Lower lobe of right lung (tissue), 2 donors: ENCODE data around the gene VAMP1. TPM values are rescaled to one million over a fixed set of nuclear protein-coding genes. Genes with fewer than 3 reads are reported as not detected.
A peak's percentile ranks its signal among the peaks of the same experiment; 100 is the strongest.
"Not testable (repeated sequence)": the region's sequence is repeated elsewhere in the genome, so short reads cannot be mapped to it uniquely, and the experiment has no call there.

ENCODE experiments used
- ATAC-seq, 2 donors: fragments of 200-7000 bp; cut with Tn5 transposase; one replicate each; pipeline ENCODE4 v1.9.1; 2020 to 2022; ENCODE audit warnings: mild to moderate bottlenecking in 2 of 2, moderate library complexity in 2 of 2
- DNase-seq: peaks from one replicate; pipeline ENCODE4 v3.0.0-alpha.2; 2020
- H3K27ac ChIP-seq: fragments of 200-600 bp; one replicate; pipeline ENCODE4 v1.8.0; 2022
- H3K27me3 ChIP-seq: fragments of 200-600 bp; one replicate; pipeline ENCODE4 v1.8.0; 2022; ENCODE audit warnings: low read depth
- H3K36me3 ChIP-seq: fragments of 200-600 bp; one replicate; pipeline ENCODE4 v1.8.0; 2022; ENCODE audit warnings: mild to moderate bottlenecking
- H3K4me1 ChIP-seq: fragments of 200-600 bp; one replicate; pipeline ENCODE4 v1.8.0; 2022
- H3K4me3 ChIP-seq: fragments of 200-600 bp; one replicate; pipeline ENCODE4 v1.8.0; 2022; ENCODE audit warnings: mild to moderate bottlenecking
- H3K9me3 ChIP-seq: fragments of 200-600 bp; one replicate; pipeline ENCODE4 v1.8.0; 2022
- CTCF ChIP-seq: fragments of 200-600 bp; IDR thresholded peaks from one replicate; pipeline ENCODE4 v1.8.0; 2022; ENCODE audit warnings: antibody characterized with exemption, mild to moderate bottlenecking
- intact Hi-C: fragments of 100-400 bp; cut with DNase I; formaldehyde crosslinking; loops from one replicate; pipeline ENCODE4 v1.11.0; 2022
- long read RNA-seq: library from polyadenylated mRNA; unstranded; transcript quantifications from one replicate; pipeline ENCODE4 v2.0.0, GENCODE V29; 2021
- total RNA-seq: library from RNA; stranded (reverse); fragmentation: NEBNext Ultra II Directional; extraction: Animal tissue kit (Norgen Biotek cat#: 25700); gene quantifications from one replicate; pipeline ENCODE4 v1.2.1, GENCODE V29; 2021
- donor health status: DM: no; HTN: yes; CAD: no; lungs with severe emphysema.

Gene VAMP1, protein sequence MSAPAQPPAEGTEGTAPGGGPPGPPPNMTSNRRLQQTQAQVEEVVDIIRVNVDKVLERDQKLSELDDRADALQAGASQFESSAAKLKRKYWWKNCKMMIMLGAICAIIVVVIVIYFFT
- 6.8 TPM for total RNA-seq
- long read RNA-seq, partial matches to known transcripts: 0 of 7 reads
- long read RNA-seq, other reads (novel, unspliced or antisense): 4 of 7 reads

GRCh38 chr12:6470375-6471163, at the start of gene VAMP1:
VAMP1 (minus strand) TSS chr12:6470677; CDS start chr12:6470531, 146 bp downstream.
- ATAC-seq (peak; percentile 98 to 99), DNase-seq (peak; percentile 99)
- no peaks in the 10 kb centered on the region for H3K9me3 ChIP-seq
- peaks cover 35% of the 10 kb centered on the region for H3K4me1 ChIP-seq
- H3K36me3 ChIP-seq: peaks cover 20% of the 10 kb centered on the region
- intact Hi-C loops: no loop called here
- no peaks in the 10 kb centered on the region for H3K27me3 ChIP-seq
- no peak for TF ChIP-seq CTCF
- H3K27ac ChIP-seq: peak within 1 kb of the TSS; percentile 93
- peak within 1 kb of the TSS; percentile 87 for H3K4me3 ChIP-seq

GRCh38 chr12:6520186-6520585, 49.7 kb upstream of the VAMP1 start:
- DNase-seq (no peak), ATAC-seq (no peak)
- H3K4me1 ChIP-seq: no peaks in the 10 kb centered on the region
- no peak overlapping the region for H3K4me3 ChIP-seq
- peaks cover 95% of the 10 kb centered on the region for H3K36me3 ChIP-seq
- intact Hi-C loops: no loop called here
- no peaks in the 10 kb centered on the region for H3K9me3 ChIP-seq
- H3K27me3 ChIP-seq: no peaks in the 10 kb centered on the region
- TF ChIP-seq CTCF: no peak
- H3K27ac ChIP-seq: no peak overlapping the region

- no peaks in the 10 kb centered on the region for H3K9me3 ChIP-seq
- H3K4me1 ChIP-seq: no peaks in the 10 kb centered on the region
- DNase-seq (no peak), ATAC-seq (no peak)
- H3K27me3 ChIP-seq: no peaks in the 10 kb centered on the region
- peaks cover 54% of the 10 kb centered on the region for H3K36me3 ChIP-seq
- H3K27ac ChIP-seq: no peak overlapping the region
- intact Hi-C loops: no loop called here
- TF ChIP-seq CTCF: no peak
- no peak overlapping the region for H3K4me3 ChIP-seq
These were observed 37.6 kb upstream of the VAMP1 start for GRCh38 chr12:6508087-6508486.

DNA sequence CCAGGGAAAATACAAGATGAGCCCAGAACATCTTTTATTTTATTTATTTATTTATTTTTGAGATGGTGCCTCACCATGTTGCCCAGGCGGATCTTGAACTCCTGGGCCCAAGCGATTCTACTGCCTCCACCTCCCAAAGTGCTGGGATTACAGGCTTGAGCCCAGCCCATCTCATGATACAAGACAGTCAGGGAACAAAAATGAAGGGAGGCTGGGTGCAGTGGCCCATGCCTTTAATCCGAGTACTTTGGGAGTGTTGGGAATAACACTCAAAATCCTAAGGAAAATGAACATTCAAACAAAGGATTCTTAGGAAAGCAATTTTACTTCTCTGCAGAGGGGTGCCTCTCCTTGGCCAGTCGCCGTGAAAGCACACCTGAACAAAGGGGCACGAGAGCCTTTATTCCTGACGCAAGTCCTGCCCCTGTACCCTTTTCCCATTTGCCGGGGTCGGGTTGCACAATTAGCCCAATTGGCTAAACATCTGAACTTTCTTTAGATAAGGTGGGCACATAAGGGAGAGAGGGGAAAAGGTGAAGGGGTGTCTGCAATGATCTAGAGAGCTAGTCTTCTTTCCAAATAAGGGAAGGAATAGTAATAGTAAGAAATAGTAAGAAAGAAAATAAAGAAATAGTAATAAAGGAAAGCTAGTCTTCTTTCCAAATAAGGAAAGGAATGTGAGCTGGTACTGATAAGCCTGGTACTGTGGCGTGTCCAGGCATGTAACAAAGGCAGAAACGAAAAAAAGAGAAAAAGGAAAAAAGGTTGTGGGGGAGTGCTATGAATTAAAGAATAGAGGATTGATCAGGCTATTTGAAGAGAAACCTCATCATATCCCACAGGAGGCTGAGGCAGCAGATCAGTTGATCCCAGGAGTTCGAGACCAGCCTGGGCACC, 36.9 kb upstream of the VAMP1 start:
- intact Hi-C loops: no loop called here
- Histone ChIP-seq H3K27me3 (no peaks in the 10 kb centered on the region), H3K9me3 (no peaks in the 10 kb centered on the region), H3K4me3 (no peak overlapping the region), H3K4me1 (no peaks in the 10 kb centered on the region), H3K36me3 (peaks cover 46% of the 10 kb centered on the region), H3K27ac (no peak overlapping the region)
- TF ChIP-seq CTCF: no peak
- DNase-seq (no peak), ATAC-seq (no peak)

GRCh38 chr12:6500466-6500865, 30.0 kb upstream of the VAMP1 start:
- Histone ChIP-seq H3K4me1 (peaks cover 4% of the 10 kb centered on the region), H3K27ac (no peak overlapping the region), H3K9me3 (no peaks in the 10 kb centered on the region), H3K4me3 (no peak overlapping the region), H3K36me3 (peaks cover 55% of the 10 kb centered on the region), H3K27me3 (no peaks in the 10 kb centered on the region)
- no peak for ATAC-seq
- no peak for TF ChIP-seq CTCF
- intact Hi-C loops: no loop called here
- no peak for DNase-seq

- H3K27me3 ChIP-seq, H3K9me3 ChIP-seq, H3K4me3 ChIP-seq, DNase-seq, intact Hi-C loops, ATAC-seq, H3K27ac ChIP-seq: not testable (repeated sequence)
- H3K36me3 ChIP-seq: peaks cover 43% of the 10 kb centered on the region
- peaks cover 23% of the 10 kb centered on the region for H3K4me1 ChIP-seq
These were observed 26.8 kb upstream of the VAMP1 start for GRCh38 chr12:6497291-6497690.
